ENCODE data around the gene PRICKLE3.
"Not testable (repeated sequence)": the region's sequence is repeated elsewhere in the genome, so short reads cannot be mapped to it uniquely, and the experiment has no call there.

The PRICKLE3 gene

DNA sequence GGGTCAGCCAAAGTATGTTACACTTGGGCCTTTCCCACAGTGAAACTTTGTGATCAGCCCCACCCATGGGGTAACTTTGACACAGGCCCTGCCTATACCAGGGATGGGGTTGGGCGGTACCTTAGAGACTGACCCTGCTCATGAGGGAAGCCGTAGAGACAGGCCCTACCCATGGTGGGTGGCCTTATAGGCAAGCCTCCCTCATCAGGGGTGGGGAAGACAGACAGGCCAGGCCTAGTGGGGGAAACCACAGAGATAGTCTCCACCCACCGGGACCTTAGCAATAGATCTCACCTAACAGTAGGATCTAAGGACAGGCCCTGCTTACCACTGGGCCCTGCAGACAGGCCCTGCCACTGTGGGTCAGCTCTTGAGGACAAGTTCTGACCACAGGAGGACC is 7.6 kb downstream of the PRICKLE3 start:
- DNase-seq = no peak

DNA sequence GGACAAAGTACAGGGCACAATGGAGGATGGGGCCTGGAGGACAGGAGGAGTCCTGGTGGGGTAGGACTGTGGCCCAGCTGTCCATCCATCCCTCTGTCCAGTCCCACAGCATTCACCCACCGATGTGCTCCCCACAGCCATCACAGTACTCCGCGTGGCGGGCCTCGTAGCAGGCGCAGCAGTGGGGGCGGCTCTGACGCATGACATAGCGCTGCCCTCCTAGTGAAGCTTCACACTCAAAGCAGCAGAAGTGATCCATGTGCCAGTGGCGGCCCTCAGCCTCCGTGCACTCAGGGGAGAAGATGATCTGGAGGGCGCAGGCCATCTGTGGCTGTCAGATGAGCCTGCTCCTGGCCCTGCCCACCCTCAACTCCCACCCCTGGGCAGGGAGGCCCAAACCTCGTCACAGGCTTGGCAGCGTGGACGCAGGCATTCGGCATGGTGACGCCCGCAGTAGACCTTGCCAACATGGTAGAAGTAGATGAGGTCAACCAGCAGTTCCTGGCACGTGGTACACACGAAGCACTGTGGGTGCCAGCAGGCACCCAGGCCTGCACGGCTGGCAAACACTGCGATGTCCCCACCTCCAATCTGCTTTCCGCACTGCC is 8.2 kb downstream of the PRICKLE3 start:
- DNase-seq = no peak

DNA sequence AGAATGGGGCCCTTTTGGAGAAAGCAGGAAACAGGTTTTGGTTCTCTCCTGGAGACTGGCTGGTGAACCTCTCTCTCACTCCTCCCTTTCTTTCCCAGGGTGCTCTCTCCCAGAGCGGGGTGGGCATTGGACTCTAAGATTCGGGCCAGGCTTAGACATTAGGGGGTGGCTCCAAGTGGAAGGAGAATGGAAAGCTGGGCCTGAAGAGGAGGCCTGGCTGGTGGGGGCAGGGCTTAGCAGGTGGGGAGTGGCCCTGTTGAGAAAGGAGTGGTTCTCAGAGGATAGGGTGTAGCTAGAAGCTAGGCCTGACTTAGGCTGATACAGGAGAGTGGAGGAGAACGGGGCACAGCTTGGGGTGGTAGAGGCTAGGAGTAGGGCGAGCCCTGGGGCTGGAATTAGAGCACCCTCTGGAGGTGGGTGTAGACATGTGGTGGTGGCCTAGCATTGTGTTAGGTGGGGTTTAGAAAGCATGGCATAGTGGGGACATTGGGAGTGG is 8.8 kb downstream of the PRICKLE3 start:
- DNase-seq = no peak

DNA sequence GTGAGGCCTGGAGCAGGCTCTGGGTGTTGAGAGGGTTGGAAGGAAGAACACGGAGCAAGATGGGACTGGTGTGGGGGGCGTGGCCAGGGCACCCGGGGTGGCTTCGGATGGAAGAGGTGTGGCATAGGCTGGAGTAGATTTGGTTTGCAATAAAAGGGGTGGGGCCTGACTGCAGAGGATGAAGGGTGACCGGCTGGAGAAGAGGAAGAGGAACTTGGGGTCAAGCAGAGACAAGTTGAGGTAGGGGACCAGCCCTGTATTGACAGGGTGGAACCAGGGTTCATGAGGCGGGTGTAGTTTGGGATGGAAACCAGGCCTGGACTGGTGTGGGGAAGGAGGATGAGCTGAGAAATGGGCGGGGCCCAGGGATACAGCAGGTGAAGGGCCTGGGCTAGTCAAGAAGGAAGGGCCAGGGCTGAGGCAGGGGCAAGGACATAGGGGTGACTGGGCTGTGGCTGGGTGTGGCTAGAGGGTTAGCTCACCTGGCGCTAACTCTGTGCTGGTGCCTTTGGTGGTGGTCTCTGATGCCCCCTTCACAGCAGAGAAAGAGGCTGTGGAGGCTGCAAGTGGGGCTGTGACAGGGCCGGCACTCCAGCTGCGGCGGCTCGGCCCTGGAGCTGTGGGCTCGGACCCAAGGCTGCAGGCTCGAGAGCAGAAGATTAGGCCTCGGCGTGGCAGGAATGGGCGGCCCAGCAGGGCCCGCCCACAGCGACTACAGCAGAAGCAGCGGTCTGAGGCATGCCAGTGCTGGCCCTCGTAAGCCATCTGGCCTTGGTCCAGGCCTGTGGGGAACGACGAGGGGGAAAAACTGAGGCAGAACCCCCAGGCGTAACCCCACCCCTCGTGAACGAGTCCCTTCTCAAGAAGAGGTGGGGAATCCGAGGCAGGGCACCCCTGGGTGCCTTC is 9.5 kb downstream of the PRICKLE3 start:
- no peak for DNase-seq

DNA sequence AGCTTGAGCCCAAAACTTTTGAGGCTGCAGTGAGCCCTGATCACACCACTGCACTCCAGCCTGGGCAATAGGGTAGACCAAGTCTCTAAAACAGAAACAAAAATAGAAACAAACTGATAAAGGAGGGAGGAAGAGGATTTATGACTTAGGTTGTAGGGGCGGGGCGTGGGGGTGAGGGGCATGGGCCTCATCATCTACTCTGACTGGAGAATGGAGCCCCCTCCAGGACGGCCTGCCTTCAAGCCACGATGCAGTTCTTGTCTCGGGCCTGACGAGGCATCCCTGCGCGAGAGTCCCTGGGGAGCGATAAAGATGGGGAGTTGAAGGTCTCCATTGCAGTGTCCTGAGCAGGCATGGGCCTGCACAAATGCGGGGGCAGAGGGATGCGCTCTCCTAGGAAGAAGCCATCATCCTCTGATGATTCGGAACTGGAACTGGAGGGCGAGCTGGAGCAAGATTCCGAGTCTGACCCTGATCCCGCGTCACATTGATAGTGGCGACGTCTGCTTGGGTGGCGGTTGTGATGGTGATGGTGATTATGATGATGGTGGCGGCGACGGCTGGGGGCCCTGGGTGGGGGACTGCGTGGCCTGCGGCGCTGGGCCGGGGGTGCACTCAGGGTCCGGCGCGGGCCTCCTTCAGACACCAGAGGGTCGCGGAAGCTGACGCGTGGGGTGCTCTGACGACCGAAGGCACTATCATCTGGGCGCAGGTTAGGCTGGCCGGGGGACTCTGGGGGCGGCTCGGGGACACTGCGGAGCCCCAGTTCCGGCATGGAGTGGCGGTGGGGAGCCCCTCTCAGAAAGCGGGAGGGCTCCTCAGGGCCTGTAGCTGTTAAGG is 10.5 kb downstream of the PRICKLE3 start:
- no peak for DNase-seq

DNA sequence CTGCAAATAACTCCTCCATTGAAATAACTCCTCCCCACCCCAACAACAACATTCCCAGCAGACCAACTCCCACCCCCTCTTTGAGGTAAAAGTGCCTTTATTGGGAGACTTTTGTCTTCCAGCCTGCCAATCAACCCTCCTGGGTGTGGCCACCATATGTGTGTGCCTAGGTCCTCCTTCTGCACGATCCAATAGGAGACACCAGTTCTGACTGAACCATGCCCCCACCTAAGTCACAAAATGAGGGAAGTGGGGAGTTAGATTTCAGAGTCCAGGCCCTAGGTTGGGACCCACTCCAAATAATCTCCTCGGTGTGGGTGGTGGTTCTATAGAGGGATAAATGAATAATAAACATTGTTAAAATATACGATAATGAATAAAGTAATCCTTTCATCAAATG is 11.4 kb downstream of the PRICKLE3 start:
- no peak for DNase-seq

DNA sequence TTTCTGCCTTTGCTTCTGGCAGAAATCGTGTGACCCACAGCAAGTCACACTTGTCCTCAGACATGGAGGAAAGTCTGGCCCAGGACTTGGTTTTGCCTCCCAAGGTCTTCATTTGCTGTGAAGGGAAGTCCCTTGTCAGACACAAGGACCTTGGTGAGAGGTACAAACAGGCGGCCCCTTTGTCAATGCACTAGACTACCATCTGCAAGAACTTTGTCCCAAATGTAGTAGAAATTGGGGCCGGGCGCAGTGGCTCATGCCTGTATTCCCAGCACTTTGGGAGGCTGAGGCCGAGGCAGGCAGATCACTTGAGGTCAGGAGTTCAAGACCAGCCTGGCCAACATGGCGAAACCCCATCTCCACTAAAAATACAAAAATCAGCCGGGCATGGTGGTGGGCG is 12.6 kb downstream of the PRICKLE3 start:
- DNase-seq = not testable (repeated sequence)

DNA sequence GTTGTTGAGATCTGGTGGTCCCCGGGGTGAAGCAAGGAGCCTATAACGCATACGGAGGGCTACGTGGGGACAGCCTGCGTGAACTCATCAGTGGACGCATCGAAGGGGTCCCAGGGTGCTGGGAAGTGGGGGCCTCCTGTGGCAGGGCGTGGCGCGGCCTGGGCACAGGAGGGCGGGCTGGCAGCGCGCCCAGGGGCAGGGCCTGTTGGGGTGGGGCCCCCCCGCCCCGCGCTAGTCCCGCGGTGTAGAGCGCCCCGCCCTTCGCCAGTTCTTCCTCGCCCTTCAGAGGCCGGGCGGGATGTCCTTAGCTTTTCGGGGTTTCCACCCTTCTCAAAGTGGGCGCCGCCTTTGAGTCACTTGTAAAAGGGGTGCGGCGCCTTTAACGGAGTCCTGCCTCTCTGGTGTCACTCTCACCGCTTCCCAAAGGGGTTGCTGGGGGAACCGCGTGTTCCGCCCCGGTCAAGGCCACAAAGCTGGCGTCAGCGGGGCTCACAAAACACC is 13.8 kb downstream of the PRICKLE3 start:
- peak; percentile 79 for DNase-seq

DNA sequence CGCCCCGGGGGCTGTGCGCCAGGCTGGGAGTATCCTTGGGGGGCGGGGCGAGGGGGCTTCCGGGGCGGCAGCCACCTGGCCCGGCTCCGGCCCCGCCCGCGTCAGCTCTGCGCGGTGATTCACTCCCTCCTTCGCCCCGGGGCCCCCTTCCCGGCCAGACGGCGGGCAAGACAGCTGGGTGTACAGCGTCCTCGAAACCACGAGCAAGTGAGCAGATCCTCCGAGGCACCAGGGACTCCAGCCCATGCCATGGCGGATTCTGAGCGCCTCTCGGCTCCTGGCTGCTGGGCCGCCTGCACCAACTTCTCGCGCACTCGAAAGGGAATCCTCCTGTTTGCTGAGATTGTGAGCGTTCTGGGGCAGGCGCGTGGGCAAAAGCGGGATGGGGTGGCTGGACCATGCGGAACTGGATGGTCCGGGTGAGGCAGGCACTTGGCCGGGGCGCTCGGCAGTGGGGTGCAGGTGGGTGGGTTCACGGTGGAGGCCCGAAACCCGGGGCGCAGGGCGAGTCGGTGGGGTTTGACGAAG is 14.4 kb downstream of the PRICKLE3 start, which contains the start of gene PLP2:
PLP2 (plus strand) TSS at position 147 of the 528 bp plus-strand sequence; CDS start at position 250, 103 bp downstream.
- DNase-seq = peak; percentile 82

DNA sequence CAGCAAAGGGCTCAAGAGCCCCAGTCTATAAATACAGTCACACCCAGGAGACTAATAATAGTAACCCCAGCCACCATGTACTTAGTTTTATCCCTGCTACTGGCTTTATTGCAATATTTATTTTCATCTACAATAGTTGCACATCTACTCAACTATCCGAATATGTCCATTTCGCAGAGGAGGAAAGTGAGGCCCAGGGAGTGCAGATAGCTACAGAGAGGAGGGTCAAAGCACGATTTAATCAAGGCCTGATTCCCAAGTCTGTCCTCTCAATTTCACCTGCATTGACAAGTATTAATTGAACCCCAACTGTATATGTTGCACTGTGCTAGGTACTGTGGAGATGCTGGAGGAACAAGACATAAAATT is 18.4 kb downstream of the PRICKLE3 start:
- DNase-seq = no peak

DNA sequence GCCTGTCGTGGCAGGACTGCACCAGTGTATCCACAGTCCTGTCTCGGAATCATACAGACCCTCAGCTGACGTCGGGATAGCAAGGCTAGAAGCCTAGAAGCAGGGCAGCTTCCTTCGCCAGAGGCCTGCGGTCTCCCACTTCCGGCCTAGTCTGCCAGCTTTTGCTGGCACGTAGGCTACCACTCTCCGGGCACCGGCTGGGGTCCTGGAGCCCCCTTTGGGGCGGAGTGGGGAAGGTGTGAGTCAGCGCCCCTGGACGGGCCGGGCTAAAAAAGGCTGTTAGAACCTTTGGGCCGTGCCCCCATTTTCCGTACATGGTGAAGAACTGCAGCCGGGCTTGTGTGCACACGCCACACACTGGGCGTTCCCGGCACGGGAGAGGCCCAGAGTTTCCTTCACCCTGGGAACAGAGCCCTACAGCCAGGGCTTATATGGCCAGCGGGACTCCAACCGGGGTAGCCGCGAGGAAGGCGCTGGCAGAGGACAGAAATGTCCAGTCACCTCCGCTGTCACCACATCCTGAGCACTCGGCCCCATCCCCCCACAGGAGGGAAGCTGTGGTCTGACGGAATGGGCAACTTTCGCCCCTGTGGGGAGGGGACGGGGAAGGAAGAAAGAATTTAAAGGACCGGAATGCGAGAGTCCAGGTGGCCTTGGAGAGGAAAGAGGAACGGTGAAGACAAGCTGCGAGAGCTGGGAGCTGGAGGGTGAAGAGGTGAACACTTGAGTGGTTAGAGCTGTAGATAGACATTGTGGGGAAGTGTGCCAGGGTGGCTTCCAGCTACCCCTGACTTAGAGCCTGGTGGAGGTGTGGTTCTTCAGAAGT is 19.0 kb downstream of the PRICKLE3 start:
- DNase-seq = peak; percentile 75

DNA sequence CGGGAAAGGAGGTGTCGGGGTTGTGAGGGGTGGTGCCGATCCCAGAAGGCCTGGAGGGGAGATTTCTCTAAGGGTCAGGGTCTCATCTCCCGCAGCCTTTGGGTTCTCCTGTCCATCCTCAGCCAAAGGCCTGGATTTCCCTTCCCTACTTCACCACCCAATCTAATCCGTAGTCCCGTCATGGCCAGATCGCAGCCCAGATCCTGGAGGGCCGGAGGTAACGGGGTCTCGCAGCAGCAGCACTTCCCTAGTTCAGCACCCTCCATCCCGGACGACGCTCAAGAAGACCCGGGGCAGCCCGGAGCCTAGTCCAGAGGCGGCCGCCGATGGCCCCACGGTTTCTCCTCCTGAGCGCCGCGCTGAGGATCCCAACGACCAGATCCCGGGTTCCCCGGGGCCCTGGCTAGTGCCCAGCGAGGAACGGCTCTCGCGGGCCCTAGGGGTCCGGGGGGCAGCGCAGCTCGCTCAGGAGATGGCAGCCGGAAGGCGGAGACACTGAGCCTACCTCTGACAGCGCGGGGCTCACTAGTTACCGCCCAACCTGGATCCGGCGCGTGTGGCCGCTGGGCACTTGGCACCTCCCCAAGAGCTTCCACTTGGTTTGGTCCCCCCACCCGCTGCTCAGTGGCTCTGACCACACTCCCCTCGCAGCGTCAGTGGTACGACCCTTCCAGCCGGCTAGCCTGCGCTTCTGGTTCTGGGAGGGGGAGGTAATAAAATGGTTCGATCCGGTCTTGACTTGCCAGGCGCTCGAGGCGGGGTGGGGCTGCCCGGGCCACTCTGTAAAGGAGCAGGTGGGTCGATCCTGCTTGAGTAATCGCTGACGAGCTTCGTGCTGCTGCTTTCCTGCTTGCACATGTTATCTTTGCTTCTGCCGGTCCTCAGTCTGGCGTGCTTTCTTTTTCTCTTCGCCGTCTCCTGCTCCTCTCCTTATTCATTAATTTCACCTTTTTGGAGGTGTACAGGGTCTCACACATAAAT is 20.0 kb downstream of the PRICKLE3 start:
- peak; percentile 79 for DNase-seq

DNA sequence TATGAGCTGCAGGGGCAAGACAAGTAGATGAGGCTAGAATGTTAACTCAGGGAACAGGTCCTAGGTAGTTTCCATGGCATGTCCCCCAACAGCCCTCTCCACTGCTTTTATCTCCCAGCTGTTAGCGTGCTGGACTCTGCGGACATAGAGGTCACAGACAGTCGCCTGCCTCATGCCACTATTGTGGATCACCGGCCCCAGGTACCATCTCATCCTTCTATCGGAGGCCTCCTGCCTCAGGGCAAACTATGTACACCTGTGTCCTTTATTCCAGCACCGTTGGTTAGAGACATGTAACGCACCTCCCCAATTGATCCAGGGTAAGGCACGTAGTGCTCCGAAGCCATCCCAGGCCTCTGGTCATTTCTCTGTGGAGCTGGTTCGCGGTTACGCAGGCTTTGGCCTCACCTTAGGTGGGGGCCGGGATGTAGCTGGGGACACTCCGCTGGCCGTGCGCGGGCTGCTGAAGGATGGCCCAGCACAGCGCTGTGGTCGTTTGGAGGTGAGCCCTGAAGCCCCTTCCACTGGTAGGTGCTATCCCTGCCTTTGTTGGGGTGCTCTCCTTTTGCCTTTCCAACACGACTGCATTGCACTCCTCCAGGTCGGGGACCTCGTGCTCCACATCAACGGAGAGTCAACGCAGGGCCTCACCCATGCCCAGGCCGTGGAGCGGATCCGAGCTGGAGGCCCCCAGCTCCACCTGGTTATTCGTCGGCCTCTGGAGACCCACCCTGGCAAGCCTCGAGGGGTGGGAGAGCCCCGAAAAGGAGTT is 21.4 kb downstream of the PRICKLE3 start:
- DNase-seq = no peak

DNA sequence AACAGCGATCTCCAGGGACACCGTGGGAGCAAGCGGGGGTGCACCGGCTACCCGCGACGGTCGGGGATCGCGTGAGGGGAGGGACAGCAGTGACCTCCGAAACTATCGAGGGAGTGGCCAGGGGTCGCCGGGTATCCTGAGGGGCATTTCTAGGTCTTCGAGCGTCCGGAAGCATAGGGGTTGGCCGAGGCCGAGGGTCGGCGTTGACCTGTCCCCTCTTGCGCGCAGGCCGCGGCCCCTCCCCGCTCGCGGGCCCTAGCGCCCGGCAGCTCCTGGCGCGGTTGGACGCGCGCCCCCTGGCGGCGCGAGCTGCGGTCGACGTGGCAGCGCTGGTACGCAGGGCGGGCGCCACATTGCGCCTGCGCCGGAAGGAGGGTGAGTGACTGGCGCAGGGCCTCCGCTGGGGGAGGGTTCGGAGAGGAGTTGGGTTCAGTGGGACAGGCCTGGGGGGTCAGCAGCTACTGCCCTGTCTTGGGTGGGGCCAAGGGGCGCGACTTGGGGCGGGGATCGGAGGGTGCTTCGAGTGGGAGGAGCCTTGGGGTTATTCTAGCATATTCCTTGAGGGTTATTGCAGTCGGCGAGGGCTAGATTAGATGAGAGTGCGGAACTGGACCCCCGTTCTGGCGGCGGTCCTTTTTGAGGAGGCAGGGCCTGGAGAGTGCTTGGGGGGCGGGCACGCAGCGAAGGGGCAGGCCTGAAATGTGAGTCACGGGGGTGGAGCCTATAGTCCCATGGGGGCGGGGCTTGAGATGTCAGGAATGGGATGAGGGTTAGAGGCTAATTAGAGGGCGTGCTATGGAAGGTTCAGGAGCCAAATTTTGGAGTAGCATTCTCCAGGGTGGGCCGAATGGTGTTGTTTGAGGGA is 22.4 kb downstream of the PRICKLE3 start:
- peak; percentile 81 for DNase-seq

DNA sequence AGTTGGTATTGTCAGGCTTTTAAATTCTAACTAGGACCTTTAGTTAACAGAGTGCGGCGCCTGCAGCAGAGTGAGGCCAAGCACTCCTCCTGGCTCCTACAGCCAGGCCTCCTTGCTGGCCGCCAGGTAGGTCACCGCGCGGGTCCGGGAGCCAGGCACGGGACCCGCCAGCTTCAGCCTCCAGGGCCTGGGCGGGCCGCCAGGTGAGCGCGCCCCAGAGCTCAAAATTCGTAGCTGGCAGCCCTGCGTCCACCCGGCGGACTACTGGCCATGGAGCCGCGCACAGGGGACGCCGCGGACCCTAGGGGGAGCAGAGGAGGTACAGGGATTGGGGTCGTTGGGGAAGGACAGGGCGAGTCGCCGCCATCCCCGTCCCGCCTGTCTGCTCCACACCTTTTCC is 23.6 kb downstream of the PRICKLE3 start, which contains the start of gene MAGIX:
MAGIX (plus strand) TSS at position 139 of the 400 bp plus-strand sequence; CDS start at position 271, 132 bp downstream.
- DNase-seq = no peak

DNA sequence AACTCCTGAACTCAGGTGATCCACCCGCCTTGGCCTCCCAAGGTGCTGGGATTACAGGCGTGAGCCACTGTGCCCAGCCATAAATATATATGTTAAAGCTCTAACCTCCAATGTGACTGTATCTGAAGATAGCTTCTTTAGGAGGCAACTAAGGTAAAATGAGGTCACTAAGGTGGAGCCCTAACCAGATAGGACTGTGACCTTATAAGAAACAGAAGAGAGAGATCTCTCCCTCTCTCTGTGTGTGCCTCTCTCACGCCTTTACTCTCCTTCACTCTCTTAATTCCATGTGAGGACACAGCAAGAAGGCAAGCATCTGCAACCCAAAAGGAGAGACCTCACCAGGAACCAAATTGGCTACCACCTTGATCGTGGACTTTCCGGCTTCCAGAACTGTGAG is 24.5 kb downstream of the PRICKLE3 start:
- DNase-seq = no peak

DNA sequence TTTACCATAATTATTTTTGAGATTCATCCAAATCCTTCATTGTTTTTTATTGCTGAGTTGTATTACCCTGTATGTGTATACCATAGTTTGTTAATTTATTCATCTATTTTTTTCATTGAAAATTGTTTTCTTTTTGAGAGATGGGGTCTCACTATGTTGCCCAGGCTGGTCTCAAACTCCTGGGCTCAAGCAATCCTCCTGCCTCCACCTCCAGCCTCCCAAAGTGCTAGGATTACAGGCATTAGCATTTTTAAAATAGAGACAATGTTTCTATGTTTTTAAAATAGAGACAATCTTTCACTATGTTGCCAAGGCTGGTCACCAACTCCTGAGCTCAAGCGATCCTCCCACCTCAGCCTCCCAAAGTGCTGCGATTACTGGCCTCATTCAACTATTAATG is 25.3 kb downstream of the PRICKLE3 start:
- no peak for DNase-seq

DNA sequence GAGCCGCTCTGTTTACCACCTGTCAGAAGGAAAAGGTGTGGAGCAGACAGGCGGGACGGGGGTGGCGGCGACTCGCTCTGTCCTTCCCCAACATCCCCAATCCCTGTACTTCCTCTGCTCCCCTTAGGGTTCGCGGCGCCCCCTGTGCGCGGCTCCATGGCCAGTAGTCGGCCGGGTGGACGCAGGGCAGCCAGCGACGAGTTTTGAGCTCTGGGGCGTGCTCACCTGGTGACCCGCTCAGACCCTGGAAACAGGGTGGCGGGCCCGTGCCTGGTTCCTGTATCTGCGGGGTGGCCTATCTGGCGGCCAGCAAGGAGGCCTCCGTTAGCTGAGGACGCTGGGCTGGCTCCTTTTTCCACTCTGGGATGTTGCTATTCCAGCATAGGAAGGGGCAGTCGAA is 29.0 kb downstream of the PRICKLE3 start:
- no peak for DNase-seq

Data from stimulated activated CD8-positive, alpha-beta memory T cell treated with anti-CD3 and anti-CD28 coated beads, Interleukin-4, amount 100 ng/mL, for 48 hours (primary cell).